ENCODE data around the gene GRIN3B.

Gene GRIN3B

GRCh38 chr19:991174-991931 lies 8.9 kb upstream of the GRIN3B start:
- DNase-seq = peak; percentile 34

DNA sequence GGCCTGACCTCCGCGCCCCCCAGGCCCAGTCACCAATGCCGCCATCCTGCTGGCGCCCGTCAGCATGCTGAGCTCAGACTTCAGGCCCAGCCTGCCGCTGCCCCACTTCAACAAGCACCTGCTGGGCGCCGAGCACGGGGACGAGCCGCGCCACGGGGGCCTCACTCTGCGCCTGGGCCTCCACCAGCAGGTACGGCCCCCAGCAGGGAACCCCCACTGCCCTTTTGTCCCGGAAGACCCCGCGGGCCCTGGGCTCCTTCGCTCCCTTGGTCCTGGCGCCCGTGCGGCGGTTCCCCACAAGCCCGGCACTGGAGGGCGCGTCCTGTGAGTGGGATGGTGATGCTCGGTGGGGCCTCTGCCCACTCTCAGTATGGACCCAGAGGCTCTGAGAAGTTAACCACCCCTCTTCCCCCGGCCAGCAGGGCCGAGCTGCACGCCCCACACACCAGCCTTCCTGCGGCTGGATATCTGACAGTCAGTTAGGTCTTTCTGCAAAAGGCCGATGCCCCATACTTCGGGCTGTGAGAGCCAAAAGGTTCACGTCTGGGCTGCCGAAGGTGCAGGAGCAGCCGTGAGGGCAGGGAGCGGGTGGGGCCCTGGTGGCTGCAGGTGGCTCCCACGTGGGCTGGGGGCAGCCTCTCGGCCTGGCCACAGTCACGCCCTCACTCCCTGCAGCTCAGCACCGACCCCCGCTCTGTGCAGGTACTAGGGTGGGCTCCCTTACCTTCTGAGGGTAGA lies 8.1 kb upstream of the GRIN3B start:
- no peak for DNase-seq

DNA sequence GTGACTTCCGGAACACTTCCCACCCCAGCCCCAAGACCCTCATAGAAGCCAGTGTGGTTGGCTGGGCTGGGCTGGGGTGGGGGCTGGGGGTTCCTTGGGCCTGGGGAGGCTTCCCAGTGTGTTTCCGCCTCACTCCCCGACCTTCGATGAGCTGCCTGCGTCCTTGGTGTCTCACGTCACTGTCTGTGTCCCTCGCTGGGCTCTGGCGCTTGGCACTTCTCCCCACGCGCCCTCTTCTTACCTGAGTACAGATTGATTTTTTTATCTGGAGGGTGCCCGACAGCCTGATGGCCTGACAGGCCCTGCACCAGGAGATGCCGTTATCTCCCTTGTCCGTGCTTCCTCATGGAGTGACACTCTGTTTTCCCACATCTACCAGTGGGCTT lies 7.6 kb upstream of the GRIN3B start:
- DNase-seq = no peak

GRCh38 chr19:993361-993830 lies 6.8 kb upstream of the GRIN3B start:
- DNase-seq = no peak

DNA sequence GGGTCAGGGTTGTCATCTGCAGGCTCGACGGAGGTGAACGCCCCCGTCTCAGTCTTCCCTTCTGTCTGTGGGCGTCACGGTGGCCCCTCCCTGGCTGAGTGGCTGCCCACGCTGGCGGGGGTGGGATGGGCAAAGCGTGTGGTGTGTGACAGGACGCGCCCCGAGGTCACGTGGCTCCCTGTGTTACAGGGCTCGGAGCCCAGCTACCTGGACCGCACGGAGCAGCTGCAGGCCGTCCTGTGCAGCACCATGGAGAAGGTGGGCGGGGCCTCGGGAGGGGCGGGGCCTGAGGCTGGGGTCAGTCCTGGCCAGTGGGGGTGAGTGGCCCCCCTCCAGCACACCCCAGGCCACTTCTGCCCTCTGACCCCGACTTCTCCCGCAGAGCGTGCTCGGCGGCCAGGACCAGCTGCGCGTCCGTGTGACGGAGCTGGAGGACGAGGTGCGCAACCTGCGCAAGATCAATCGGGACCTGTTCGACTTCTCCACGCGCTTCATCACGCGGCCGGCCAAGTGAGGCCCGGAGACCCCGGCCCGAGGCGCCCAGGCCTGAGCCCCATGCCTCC lies 6.3 kb upstream of the GRIN3B start:
- DNase-seq = no peak

DNA sequence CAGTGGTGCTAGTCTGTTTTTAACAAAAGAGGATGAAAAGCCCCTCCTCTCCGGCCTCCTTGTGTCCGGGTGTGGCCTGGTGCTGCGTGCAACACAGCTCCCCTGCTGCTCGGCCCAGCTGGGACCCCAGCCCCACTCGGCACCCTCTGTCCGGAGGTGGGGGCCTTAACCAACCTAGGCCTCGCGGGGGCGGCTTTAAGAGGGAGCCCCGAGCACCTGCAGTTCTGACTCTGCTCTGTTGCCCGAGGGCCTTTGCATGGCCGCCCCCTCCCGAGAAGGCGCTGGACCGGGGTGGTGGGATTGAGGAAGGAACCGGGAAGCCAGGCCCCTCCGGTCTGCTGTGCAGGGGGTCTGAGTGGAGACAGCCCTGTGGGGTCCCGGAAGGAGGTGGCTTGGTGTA lies 5.7 kb upstream of the GRIN3B start:
- DNase-seq = no peak

DNA sequence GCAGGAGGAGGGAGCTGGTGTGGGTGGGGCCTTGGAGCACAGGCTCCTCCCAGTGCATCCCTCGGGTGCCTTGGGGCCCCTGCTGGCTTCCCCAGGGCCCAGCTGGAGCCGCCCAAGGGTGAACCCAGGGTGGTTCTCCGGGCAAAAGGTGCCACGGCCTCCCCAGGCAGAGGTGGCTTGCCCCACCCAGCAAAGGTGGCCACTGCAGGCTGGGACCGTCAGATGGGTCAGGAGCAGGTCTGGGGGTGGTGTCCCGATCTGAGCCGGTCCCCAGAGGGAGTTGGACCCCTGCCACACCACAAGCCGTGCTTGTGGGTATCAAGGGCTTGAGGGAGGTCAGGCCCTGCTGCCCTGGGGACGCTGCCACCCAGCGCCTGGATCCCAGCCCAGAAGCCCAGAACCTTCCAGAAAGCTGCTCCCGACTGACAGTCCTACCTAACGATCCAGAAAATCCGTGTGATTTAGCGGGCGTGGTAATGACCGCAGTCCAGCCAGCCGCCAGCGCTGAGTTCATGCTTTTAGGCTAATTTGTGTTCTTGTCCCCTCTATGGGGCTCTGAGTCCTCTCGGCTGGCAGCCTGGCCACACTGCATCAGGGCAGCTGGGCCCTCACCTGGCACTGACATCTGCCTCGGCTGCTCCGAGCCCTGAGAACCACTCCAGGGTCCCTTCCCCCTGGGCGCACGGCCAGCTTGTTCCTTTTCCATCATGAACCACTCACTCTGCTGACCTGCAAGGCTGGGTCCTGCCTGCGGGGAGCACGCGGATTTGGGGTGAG lies 5.0 kb upstream of the GRIN3B start:
- DNase-seq = no peak

- peak; percentile 51 for DNase-seq
Measured at GRCh38 chr19:996051-996838, 4.0 kb upstream of the GRIN3B start.

DNA sequence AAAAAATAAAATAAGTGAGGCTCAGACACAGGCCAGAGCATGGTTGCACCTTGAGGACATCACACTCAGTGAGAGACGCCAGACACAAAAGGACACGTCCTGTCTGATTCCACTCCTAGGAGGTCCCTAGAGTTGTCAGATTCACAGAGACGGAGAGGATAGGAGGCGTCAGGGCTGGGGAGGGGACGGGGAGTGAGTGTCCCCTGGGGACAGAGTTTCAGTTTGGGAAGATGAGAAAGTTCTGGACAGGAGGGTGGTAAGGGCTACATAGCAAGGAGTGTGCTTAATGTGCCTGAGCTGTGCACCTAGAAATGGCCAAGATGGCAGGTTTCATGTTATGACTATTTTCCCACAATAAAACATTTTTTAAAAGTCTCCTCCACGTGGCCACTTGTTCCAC lies 2.2 kb upstream of the GRIN3B start:
- no peak for DNase-seq

- no peak for DNase-seq
Measured at GRCh38 chr19:999379-999719, 870 bp upstream of the GRIN3B start.

- DNase-seq = no peak
Measured at GRCh38 chr19:1000591-1001537, 645 bp downstream of the GRIN3B start.

DNA sequence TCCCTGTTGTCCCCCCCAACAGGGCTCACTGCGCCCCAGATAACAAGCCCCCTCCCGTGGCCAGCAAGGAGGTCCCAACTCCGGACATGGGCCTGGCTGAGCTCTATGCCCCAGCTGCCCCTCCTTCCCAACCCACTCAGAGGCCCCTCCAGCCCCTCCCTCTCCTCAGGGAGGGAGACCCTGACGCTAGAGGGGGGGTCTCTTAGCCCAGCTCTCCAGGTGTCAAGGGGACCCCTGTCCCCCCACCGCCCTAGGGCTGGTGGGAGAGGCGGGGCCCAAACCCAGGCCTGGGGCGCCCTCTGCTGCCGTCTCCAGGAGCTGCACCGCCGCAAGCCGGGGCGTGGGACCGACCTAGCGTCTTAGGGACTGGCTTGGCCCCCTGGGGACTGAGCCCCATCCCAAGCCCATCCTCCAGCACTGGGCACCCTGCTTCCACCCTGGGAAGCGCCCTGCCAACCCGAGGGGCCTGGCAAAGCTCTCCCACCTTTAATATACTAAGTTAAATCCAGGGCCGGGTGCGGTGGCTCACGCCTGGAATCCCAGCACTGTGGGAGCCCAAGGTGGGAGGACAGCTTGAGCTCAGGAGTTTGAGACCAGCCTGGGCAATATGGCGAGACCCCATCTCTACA lies 1.4 kb downstream of the GRIN3B start:
- peak; percentile 60 for DNase-seq

GRCh38 chr19:1002600-1002999 lies 2.4 kb downstream of the GRIN3B start:
- no peak for DNase-seq

DNA sequence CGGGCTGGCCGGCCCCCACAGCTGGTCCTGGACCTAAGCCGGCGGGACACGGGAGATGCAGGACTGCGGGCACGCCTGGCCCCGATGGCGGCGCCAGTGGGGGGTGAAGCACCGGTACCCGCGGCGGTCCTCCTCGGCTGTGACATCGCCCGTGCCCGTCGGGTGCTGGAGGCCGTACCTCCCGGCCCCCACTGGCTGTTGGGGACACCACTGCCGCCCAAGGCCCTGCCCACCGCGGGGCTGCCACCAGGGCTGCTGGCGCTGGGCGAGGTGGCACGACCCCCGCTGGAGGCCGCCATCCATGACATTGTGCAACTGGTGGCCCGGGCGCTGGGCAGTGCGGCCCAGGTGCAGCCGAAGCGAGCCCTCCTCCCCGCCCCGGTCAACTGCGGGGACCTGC lies 3.1 kb downstream of the GRIN3B start:
- DNase-seq = no peak

- DNase-seq = no peak
Measured at GRCh38 chr19:1004204-1004802, 4.1 kb downstream of the GRIN3B start.

DNA sequence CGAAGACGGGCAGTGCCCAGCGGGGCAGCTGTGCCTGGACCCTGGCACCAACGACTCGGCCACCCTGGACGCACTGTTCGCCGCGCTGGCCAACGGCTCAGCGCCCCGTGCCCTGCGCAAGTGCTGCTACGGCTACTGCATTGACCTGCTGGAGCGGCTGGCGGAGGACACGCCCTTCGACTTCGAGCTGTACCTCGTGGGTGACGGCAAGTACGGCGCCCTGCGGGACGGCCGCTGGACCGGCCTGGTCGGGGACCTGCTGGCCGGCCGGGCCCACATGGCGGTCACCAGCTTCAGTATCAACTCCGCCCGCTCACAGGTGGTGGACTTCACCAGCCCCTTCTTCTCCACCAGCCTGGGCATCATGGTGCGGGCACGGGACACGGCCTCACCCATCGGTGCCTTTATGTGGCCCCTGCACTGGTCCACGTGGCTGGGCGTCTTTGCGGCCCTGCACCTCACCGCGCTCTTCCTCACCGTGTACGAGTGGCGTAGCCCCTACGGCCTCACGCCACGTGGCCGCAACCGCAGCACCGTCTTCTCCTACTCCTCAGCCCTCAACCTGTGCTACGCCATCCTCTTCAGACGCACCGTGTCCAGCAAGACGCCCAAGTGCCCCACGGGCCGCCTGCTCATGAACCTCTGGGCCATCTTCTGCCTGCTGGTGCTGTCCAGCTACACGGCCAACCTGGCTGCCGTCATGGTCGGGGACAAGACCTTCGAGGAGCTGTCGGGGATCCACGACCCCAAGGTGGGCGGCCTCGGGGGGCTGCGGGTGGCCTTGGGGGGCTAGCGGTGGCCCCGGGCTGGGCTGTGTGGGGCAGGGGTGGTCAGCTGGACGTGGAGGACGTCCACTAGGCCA lies 4.8 kb downstream of the GRIN3B start:
- no peak for DNase-seq

DNA sequence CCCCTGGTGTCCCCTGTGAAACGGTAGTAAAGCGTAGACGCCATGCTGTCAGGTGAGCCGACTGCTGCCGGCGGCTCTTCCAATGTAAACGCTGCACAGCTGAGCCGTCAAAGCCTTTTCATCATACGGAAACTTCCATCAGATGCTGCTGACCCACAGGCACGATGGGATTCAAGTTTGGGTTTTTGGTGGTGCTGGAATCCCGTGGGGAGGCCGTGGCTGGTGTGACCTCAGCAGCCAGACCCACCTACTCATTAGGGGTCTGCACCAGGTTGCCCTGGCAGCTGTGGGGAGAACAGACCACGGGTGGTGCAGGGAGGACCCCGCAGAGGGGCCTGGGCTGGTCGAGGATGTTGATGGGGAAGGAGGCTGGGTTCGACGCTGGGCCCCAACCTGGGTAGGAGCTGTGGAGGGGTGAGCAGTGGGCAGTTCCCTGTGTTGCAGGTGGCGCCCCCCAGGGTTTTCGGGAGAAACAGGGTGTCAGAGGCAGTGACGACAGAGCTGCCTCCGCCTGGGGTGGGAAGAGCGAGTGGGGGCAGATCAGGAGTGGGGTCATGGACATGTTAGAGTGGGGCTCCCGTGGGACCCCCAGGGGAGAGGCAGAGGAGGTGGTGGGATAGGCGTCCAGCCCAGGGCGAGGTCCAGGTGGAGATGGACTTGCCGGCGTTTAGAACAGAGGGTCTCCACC lies 6.6 kb downstream of the GRIN3B start:
- no peak for DNase-seq

GRCh38 chr19:1007399-1008251 lies 7.4 kb downstream of the GRIN3B start:
- DNase-seq = no peak
